Coronary artery (tissue), 2 donors: ENCODE data around the gene CAPN11.
"Not testable (repeated sequence)": the region's sequence is repeated elsewhere in the genome, so short reads cannot be mapped to it uniquely, and the experiment has no call there.

Experiments used
- DNase-seq: peaks from one replicate; pipeline ENCODE4 v3.0.0-alpha.2; 2017; ENCODE audit warnings: low spot score
- H3K27ac ChIP-seq, 2 donors: fragments of 200-600 bp; sonication (generic); one replicate each; pipeline ENCODE4 v1.5.1; 2016 to 2019
- H3K4me3 ChIP-seq: fragments of 200-600 bp; sonication (generic); 2 replicates; pipeline ENCODE4 v1.5.1; 2016; ENCODE audit warnings: mild to moderate bottlenecking, moderate library complexity
- TF ChIP-seq, protein P1 (sequence below): fragments of 200-600 bp; sonication (generic); IDR thresholded peaks from one replicate; pipeline ENCODE4 v1.5.1; 2019; ENCODE audit warnings: antibody characterized with exemption

Gene CAPN11

DNA sequence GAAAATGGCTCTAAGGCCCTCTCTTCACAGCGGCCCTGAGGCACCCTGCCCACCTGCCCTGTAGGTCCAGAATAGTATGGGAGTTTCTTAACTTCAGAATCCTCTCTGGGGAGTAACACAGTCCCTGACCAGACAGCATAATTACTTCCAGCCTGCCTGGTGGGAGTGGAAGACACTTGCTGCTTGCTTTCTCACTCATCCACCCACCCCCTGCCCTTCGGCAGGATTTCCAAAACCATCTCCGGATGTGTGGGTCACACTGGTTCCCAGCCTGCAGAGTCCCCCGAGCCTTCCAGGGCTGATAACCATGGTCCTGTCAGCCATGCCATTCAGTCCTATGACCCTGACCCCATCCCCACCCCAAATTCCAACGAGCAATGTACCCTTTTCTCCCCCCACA, 70.2 kb downstream of the CAPN11 start:
- TF ChIP-seq, protein P1, sequence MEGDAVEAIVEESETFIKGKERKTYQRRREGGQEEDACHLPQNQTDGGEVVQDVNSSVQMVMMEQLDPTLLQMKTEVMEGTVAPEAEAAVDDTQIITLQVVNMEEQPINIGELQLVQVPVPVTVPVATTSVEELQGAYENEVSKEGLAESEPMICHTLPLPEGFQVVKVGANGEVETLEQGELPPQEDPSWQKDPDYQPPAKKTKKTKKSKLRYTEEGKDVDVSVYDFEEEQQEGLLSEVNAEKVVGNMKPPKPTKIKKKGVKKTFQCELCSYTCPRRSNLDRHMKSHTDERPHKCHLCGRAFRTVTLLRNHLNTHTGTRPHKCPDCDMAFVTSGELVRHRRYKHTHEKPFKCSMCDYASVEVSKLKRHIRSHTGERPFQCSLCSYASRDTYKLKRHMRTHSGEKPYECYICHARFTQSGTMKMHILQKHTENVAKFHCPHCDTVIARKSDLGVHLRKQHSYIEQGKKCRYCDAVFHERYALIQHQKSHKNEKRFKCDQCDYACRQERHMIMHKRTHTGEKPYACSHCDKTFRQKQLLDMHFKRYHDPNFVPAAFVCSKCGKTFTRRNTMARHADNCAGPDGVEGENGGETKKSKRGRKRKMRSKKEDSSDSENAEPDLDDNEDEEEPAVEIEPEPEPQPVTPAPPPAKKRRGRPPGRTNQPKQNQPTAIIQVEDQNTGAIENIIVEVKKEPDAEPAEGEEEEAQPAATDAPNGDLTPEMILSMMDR = no peak
- H3K4me3 ChIP-seq = no peak overlapping the region
- H3K27ac ChIP-seq = peak overlapping the region in 1 of 2 donors; percentile 87
- DNase-seq = no peak

DNA sequence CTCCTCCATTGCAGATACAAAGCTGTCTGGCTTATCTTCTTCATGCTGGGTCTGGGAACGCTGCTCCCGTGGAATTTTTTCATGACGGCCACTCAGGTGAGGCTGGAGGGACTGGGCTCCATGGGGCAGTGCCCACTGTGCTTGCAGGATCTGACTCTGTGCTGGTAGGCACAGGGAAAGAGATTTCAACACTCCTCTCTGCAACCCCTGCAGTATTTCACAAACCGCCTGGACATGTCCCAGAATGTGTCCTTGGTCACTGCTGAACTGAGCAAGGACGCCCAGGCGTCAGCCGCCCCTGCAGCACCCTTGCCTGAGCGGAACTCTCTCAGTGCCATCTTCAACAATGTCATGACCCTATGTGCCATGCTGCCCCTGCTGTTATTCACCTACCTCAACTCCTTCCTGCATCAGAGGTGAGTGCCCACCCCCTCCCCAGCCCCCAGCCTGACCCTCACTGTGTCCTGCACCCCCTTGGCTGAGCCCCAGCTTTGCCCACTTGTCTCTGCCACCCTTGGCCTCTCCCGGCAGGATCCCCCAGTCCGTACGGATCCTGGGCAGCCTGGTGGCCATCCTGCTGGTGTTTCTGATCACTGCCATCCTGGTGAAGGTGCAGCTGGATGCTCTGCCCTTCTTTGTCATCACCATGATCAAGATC, 70.9 kb downstream of the CAPN11 start:
- H3K27ac ChIP-seq = peak overlapping the region in 1 of 2 donors; percentile 87
- TF ChIP-seq, protein P1 = no peak
- no peak for DNase-seq
- no peak overlapping the region for H3K4me3 ChIP-seq

- peak overlapping the region in 1 of 2 donors; percentile 87 for H3K27ac ChIP-seq
- no peak overlapping the region for H3K4me3 ChIP-seq
- DNase-seq = no peak
- TF ChIP-seq, protein P1 = no peak
These were observed 71.5 kb downstream of the CAPN11 start for GRCh38 chr6:44230034-44230675.

DNA sequence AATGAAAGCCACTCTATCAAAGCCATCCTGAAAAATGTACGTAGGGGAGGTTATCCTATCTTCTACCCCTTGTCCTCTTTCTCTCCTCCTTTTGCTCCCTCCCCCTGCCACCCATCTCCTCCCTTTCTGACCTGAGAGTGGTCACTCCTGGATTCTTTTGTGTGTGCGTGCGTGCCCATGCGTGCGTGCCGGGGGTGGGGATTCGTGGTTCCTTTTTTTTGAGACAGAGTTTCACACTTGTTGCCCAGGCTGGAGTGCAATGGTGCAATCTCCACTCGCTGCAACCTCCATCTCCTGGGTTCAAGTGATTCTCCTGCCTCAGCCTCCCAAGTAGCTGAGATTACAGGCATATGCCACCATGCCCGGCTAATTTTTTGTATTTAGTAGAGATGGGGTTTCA, 72.8 kb downstream of the CAPN11 start:
- H3K4me3 ChIP-seq, DNase-seq: not testable (repeated sequence)
- H3K27ac ChIP-seq = peak overlapping the region in 1 of 2 donors; percentile 91

DNA sequence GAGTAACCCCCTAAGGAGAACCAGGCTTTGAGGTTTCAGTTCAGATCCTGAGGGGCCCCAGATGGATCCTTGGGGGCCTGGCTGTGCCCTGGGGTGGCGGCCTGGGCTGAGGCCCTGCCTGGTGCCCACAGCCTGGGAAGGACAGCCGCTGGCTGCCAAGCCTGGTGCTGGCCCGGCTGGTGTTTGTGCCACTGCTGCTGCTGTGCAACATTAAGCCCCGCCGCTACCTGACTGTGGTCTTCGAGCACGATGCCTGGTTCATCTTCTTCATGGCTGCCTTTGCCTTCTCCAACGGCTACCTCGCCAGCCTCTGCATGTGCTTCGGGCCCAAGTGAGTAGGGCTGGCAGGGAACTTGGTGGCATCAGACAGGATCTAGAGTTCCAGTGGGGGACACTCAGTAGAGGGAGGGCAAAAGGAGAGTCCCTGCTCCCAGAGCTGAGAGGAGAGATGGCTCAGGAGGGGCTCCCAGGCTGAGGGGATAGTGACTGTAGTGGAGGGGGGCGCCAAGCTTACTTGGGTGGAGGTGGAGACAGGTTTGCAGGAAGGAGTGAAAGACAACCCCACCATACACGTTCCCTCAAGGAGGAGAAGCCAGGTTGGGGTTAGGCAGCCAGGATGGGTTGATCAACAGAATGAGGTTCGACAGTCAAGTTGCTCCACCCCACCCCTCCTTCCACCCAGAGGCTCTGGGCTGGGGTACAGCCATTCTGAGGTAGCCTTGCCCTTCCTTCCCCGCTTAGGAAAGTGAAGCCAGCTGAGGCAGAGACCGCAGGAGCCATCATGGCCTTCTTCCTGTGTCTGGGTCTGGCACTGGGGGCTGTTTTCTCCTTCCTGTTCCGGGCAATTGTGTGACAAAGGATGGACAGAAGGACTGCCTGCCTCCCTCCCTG, 74.3 kb downstream of the CAPN11 start:
- TF ChIP-seq, protein P1 = no peak
- DNase-seq = no peak
- Histone ChIP-seq H3K4me3 (peak overlapping the region; percentile 17), H3K27ac (peak overlapping the region; percentile 79 to 91)

DNA sequence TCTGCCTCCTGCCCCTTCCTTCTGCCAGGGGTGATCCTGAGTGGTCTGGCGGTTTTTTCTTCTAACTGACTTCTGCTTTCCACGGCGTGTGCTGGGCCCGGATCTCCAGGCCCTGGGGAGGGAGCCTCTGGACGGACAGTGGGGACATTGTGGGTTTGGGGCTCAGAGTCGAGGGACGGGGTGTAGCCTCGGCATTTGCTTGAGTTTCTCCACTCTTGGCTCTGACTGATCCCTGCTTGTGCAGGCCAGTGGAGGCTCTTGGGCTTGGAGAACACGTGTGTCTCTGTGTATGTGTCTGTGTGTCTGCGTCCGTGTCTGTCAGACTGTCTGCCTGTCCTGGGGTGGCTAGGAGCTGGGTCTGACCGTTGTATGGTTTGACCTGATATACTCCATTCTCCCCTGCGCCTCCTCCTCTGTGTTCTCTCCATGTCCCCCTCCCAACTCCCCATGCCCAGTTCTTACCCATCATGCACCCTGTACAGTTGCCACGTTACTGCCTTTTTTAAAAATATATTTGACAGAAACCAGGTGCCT, 75.0 kb downstream of the CAPN11 start:
- H3K4me3 ChIP-seq = peak overlapping the region; percentile 17

More for the DNA sequence above, 75.0 kb downstream of the CAPN11 start:
- peak overlapping the region; percentile 79 to 91 for H3K27ac ChIP-seq
- TF ChIP-seq, protein P1 = no peak
- DNase-seq = no peak
